Tibial nerve (tissue), 3 donors: ENCODE results near the gene ST3GAL3.

Experiments
- POLR2A ChIP-seq, 2 donors: fragments of 450-650 bp; IDR thresholded peaks; one replicate each; pipeline ENCODE4 v1.6.1; 2017; ENCODE audit warnings: antibody characterized with exemption in 2 of 2, mild to moderate bottlenecking in 2 of 2, moderate library complexity in 2 of 2
- TF ChIP-seq, protein P1 (sequence below), 5 experiments: fragments of 200-600 bp in 3 of 5; fragments of 450-650 bp in 2 of 5; sonication (generic) in 3 of 5; IDR thresholded peaks; one replicate each; pipeline ENCODE4 v1.5.1; 2016 to 2019; ENCODE audit warnings: antibody characterized with exemption in 5 of 5, mild to moderate bottlenecking in 3 of 5, moderate library complexity in 2 of 5

DNA sequence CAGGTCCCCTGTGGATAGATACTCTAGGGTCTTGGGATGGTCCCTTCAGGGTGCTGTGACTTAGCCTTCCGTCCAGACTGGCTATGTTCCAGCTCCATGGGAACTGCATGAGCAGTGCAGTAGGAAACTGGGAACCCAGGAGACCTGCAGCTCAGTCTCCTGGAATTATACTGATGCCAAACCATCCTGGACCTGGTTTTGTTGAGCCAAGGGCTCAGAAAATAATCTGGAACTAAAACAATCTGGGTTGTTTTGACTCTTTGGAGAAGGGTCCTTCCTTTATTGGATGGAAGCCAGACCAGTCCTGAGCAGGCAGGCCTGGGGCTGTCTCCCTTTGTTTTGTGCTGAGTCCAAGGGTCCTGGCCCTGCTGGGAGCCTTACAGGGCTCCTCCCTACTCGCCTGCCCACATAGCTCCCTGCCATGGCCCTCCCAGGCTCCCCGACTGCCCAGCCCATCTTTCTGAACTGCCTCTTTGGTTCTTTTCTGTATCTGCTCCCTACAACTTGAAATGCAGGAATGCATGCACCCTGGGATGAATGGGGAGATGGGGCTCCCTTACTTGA, 240.6 kb downstream of the ST3GAL3 start:
- TF ChIP-seq POLR2A (IDR thresholded peaks at IDR 0.05), result no peak
- TF ChIP-seq, protein P1, sequence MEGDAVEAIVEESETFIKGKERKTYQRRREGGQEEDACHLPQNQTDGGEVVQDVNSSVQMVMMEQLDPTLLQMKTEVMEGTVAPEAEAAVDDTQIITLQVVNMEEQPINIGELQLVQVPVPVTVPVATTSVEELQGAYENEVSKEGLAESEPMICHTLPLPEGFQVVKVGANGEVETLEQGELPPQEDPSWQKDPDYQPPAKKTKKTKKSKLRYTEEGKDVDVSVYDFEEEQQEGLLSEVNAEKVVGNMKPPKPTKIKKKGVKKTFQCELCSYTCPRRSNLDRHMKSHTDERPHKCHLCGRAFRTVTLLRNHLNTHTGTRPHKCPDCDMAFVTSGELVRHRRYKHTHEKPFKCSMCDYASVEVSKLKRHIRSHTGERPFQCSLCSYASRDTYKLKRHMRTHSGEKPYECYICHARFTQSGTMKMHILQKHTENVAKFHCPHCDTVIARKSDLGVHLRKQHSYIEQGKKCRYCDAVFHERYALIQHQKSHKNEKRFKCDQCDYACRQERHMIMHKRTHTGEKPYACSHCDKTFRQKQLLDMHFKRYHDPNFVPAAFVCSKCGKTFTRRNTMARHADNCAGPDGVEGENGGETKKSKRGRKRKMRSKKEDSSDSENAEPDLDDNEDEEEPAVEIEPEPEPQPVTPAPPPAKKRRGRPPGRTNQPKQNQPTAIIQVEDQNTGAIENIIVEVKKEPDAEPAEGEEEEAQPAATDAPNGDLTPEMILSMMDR (IDR thresholded peaks at IDR 0.05), result no peak
